NCI-H2227 treated with DMSO at 0.1 percent for 48 hours (cell line): ENCODE measurements around the gene TPP2.

Experiments used
- DNase-seq: peaks from one replicate; lab custom pipeline; 2025; lab: John Stamatoyannopoulos, UW

TPP2 gene

GRCh38 chr13:102597029-102597961 is 509 bp downstream of the TPP2 start:
- no peak for DNase-seq

DNA sequence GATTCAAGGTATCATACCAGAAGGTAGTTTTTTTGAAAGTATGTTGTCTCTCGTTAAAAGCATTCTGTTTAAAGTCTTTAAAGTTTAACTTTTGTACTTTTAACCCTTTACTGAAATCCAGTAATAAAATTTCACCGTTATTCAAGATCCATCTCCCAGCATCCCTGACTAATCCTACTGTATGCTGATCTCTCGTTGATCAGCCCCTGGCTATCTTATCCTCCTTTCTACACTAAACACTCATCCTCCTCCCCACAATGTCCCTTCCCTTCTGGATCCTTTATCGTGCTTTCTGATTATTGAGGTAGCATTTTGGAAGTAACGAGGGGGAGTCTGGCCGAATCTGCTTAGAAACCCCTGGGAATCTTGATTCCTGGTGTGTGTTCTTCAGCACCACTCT is 1.3 kb downstream of the TPP2 start:
- DNase-seq: no peak

GRCh38 chr13:102599426-102600012 is 2.7 kb downstream of the TPP2 start:
- no peak for DNase-seq

- DNase-seq: no peak
These were observed 9.9 kb downstream of the TPP2 start for GRCh38 chr13:102606537-102607309.

DNA sequence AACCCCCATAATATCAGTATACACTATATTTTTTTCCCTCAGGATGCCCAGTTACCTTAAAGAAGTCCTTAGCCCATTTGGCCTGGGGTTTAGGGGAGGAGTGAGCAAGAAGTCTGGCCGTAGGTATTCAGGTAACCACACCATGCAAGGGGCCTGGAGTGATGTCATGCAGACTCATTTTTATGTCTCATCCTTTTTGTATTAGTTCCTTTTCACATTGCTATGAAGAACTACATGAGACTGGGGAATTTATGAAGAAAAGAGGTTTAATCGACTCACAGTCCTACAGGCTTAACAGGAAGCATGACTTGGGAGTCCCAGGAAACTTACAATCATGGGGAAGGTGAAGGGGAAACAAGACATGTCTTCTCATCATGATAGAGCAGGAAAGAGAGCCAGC is 12.2 kb downstream of the TPP2 start:
- no peak for DNase-seq

DNA sequence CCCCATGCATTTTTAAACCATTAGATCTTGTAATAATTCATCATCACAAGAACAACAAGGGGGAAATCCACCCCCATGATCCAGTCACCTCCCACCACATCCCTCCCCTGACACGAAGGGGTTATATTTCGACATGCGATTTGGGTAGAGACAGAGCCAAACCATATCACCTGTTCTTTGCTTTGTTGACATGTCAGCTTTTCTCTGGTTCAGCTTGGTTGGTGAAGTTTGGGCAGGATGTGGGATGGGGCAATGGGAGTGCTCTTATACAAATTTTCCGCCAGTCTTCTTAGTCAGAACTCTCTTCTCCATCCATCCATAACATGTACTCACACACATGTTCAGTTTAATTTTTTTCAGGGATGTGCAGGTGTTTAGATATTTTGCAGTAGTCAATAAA is 12.9 kb downstream of the TPP2 start:
- DNase-seq: no peak

DNA sequence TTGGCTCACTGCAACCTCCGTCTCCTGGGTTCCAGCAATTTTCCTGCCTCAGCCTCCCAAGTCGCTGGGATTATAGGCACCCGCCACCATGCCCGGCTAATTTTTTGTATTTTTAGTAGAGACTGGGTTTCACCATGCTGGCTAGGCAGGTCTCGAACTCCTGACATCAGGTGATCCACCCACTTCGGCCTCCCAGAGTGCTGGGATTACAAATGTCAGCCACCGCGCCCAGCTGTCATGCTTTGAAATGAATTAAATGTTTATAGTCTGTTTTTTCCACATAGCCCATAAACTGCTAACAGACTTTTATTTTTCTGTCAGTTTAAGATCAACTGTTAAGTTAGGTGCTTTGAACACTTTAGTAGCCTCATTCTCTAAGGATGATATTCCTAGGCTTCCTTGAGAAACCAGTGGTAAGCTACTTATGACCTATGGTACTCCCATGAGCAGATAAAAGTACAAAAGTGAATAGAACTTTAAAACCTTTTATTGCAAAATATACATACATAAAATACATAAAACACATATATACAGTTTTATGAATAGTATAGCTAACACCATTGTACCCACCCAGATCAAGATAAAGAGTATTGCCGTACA is 13.6 kb downstream of the TPP2 start:
- DNase-seq: no peak

- no peak for DNase-seq
These were observed 21.0 kb downstream of the TPP2 start for GRCh38 chr13:102617697-102618350.

GRCh38 chr13:102620516-102620915 is 23.7 kb downstream of the TPP2 start:
- DNase-seq: no peak

DNA sequence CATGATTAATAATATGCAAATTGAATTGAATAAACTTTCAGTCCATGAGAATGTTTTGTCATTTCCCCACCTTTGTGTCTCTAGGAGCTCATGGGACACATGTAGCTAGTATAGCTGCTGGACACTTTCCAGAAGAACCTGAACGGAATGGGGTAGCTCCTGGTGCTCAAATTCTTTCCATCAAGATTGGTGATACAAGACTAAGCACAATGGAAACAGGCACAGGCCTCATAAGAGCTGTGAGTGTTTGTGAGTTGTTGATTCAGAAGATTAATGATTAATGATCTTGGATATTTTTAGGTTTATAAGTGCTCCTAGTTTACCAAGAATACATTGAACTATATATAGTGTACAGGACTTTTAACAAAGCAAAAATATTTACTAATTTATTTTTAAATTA is 30.1 kb downstream of the TPP2 start:
- no peak for DNase-seq

DNA sequence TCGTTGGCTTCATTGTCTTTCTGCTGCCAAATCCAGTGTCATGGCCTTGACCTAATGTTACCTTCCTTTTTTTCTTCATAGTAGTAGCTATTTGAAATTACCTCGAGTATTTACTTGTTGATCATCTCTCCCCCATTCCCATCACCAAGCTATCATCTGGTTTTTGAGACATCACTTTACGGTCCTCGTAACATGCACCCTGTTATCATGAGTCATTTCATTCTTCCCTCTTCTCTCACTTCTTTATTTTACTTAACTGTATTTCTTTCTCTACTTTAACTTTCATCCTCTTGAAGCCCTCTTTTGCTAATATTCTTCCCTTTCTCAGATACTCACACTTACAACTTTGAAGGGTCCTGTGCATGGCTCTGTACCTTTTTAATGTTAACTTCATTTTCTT is 31.8 kb downstream of the TPP2 start:
- no peak for DNase-seq

GRCh38 chr13:102631198-102631597 is 34.4 kb downstream of the TPP2 start:
- DNase-seq: no peak

GRCh38 chr13:102638741-102639140 is 42.0 kb downstream of the TPP2 start:
- DNase-seq: no peak

DNA sequence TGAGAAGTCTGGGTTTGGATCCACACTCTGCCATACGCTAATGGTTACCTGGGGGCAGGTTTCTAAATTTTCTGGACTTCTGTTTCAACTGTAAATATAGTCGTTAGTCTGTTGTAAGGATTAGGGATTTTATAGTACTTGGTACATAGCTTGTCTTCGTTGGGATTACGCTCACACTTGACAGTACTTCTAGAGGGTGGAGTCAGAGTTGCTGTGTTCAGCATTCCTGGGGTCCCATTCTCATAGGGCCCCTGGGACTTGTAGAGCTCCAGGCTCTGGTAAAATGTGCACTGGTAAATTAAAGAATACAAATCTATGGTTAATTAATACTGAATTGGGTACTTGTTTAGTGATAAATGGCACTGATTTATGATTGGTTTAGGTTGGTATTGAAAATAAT is 45.2 kb downstream of the TPP2 start:
- no peak for DNase-seq

DNA sequence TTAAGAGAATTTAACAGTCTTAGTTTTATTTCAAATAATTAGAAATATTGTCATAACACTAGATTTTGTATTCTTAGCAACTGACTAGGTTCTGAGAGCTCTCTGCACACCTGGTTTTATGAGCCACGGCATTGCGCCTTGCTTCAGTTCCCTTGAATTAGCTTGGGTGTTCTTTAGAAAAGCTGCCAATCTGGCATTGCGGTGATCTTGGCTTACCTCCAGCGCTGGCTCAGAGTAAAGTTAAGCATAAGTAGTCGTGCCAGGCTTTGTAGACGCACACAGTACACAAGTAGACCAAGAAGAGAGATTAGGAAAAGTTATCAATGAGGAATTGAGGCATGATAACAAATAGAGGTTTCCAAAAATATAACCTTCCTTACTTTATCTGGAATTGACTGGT is 45.7 kb downstream of the TPP2 start:
- no peak for DNase-seq

- DNase-seq: no peak
These were observed 46.9 kb downstream of the TPP2 start for GRCh38 chr13:102643656-102644055.

- DNase-seq: no peak
These were observed 48.9 kb downstream of the TPP2 start for GRCh38 chr13:102645701-102646100.

- DNase-seq: peak; percentile 0
These were observed 51.3 kb downstream of the TPP2 start for GRCh38 chr13:102648046-102648445.

DNA sequence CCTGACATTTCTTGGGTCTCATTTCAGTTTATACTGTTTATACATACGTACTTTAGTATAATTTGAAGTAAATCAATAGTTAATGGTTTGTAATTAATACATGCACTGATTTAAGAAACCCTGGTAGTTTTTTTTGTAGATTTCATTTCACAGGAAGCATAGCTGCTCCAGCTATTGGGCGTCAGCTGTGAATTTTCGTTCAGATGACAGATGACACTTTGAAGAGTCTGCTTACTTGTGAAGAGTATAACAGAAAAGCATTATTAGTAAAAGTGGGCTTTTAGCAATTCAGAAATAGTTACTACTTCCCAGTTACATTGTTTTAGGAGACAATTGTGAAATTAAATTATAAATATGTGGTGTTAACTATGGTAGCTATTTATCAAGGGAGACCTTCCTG is 53.7 kb downstream of the TPP2 start:
- no peak for DNase-seq

DNA sequence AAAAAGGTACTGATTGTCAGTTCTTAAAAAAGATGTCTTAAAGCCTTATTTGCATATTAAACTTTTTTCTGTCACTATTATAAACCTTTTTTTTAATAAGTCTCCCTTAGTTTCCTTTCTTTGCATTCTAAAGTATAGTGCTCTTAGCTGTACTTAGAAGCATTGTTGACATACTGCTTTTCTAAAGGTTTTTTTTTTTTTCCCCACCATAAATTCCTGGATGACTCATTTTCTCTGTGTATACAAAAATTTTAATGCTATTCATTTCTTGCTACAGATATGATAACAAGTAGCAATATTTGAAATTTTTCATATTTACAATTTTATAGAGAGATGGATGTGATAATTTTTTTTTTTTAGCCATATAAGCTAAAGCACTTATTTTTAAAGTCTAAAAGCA is 54.6 kb downstream of the TPP2 start:
- no peak for DNase-seq

DNA sequence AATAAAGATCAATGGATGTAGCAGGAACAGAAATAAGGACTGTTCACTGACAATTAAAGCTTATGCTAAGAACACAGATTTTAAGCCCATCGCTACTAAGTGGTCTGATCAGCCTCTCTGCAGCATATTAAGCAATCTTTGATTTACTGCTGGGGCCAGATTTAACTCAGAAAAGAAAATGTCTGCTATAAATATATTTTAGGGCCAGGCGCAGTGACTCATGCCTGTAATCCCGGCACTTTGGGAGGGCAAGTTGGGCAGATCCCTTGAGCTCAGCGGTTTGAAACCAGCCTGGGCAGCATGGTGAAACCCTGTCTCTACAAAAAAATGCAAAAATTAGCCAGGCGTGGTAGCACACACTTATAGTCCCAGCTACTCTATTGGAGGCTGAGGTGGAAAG is 55.1 kb downstream of the TPP2 start:
- DNase-seq: no peak

- DNase-seq: no peak
These were observed 58.0 kb downstream of the TPP2 start for GRCh38 chr13:102654756-102655155.
